ENCODE data around the gene FHDC1.
A peak's percentile ranks its signal among the peaks of the same experiment; 100 is the strongest.

The FHDC1 gene

GRCh38 chr4:152968806-152969394 is 32.8 kb downstream of the FHDC1 start:
- DNase-seq (ENCODE audit: low read depth) = no peak
- H3K4me3 ChIP-seq (ENCODE audit: control insufficient read depth, low read depth, low read length) = no peak overlapping the region
- TF ChIP-seq, protein P1, sequence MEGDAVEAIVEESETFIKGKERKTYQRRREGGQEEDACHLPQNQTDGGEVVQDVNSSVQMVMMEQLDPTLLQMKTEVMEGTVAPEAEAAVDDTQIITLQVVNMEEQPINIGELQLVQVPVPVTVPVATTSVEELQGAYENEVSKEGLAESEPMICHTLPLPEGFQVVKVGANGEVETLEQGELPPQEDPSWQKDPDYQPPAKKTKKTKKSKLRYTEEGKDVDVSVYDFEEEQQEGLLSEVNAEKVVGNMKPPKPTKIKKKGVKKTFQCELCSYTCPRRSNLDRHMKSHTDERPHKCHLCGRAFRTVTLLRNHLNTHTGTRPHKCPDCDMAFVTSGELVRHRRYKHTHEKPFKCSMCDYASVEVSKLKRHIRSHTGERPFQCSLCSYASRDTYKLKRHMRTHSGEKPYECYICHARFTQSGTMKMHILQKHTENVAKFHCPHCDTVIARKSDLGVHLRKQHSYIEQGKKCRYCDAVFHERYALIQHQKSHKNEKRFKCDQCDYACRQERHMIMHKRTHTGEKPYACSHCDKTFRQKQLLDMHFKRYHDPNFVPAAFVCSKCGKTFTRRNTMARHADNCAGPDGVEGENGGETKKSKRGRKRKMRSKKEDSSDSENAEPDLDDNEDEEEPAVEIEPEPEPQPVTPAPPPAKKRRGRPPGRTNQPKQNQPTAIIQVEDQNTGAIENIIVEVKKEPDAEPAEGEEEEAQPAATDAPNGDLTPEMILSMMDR (IDR thresholded peaks at IDR 0.05; ENCODE audit: control insufficient read depth, insufficient read depth, low read depth, low read length, missing control alignments) = no peak

- TF ChIP-seq, protein P1 (IDR thresholded peaks at IDR 0.05; ENCODE audit: control insufficient read depth, insufficient read depth, low read depth, low read length, missing control alignments) = no peak
- peak; percentile 28 for DNase-seq (ENCODE audit: low read depth)
- H3K4me3 ChIP-seq (ENCODE audit: control insufficient read depth, low read depth, low read length) = no peak overlapping the region
Measured at GRCh38 chr4:152970102-152970820, 34.1 kb downstream of the FHDC1 start.

- TF ChIP-seq, protein P1 (IDR thresholded peaks at IDR 0.05; ENCODE audit: control insufficient read depth, insufficient read depth, low read depth, low read length, missing control alignments) = no peak
- DNase-seq (ENCODE audit: low read depth) = no peak
- no peak overlapping the region for H3K4me3 ChIP-seq (ENCODE audit: control insufficient read depth, low read depth, low read length)
Measured at GRCh38 chr4:152971053-152971452, 34.9 kb downstream of the FHDC1 start.

DNA sequence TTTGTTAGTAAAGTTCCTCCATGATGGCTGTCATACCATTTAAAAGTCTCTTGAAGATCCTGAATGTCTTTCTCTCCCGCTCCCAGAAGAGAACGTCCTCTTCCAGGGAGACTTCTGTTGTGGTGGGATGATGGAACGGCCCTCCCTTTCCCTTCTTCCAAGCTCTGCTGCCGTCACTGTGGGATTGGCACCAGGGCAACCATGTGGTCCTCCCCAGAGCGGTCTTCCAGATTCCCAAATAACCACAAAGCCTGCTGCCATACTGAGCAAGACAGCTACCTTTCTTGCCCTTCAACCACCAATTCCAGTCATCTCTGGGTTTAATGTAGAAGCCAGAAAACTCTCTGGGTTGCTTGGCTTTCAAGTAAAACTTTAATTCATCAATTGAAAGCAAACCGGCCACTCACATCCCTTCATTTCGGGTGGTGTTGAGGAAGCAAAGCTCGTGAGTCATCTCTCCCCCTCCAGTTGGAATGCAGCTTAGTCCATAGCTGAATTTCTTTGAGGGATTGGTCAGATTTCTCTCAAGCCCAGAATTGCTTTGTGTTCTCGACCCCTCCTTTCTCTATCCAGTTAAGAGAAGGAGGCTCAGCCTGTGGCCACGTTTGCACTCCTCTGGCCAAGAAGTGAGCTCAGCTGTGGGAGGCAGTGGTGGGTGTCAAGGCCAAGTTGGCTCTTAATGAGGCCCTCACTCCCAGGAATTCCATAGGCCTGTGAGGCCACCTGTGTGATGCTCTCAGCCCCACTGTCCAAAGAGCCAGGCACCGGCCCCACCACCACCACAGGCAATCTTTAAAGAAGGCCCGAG is 36.9 kb downstream of the FHDC1 start:
- peak overlapping the region; percentile 16 for H3K4me3 ChIP-seq (ENCODE audit: control insufficient read depth, low read depth, low read length)
- TF ChIP-seq, protein P1 (IDR thresholded peaks at IDR 0.05; ENCODE audit: control insufficient read depth, insufficient read depth, low read depth, low read length, missing control alignments) = no peak
- DNase-seq (ENCODE audit: low read depth) = peak; percentile 94

GRCh38 chr4:152973629-152974467 is 37.7 kb downstream of the FHDC1 start:
- TF ChIP-seq, protein P1 (IDR thresholded peaks at IDR 0.05; ENCODE audit: control insufficient read depth, insufficient read depth, low read depth, low read length, missing control alignments) = no peak
- no peak for DNase-seq (ENCODE audit: low read depth)
- H3K4me3 ChIP-seq (ENCODE audit: control insufficient read depth, low read depth, low read length) = no peak overlapping the region

All from AG09309 (cell line).